Natural killer cell (primary cell): Measurements from ENCODE around the gene MIS18BP1. TPM values are rescaled to one million over a fixed set of nuclear protein-coding genes. Genes with fewer than 3 reads are reported as not detected.

Experiments
- ATAC-seq, 3 donors: fragments of 150-1000 bp in 2 of 3; fragments of 200-7000 bp in 1 of 3; cut with Tn5 transposase; 1 replicate in 1 of 3; 2 replicates in 2 of 3; pipeline ENCODE4 v1.10.0; 2021; ENCODE audit warnings: mild to moderate bottlenecking in 2 of 3, moderate library complexity in 2 of 3
- DNase-seq, 2 donors: peaks; one replicate each; pipeline versions ENCODE4 v3.0.0 to v3.0.0-alpha.2; 2013 to 2021; ENCODE audit warnings: mixed read lengths in 1 of 2
- H3K27ac ChIP-seq: one replicate; pipeline ENCODE4 v1.5.1; 2013; ENCODE audit warnings: mild to moderate bottlenecking, low read length
- H3K27me3 ChIP-seq: one replicate; pipeline ENCODE4 v1.6.1; 2013; ENCODE audit warnings: low read length; ENCODE audit not compliant: control insufficient read depth, insufficient read depth
- H3K36me3 ChIP-seq: one replicate; pipeline ENCODE4 v1.6.1; 2013; ENCODE audit warnings: low read length; ENCODE audit not compliant: control insufficient read depth, insufficient read depth
- H3K4me1 ChIP-seq: one replicate; pipeline ENCODE4 v1.6.1; 2013; ENCODE audit warnings: low read length; ENCODE audit not compliant: control insufficient read depth, insufficient read depth
- H3K4me3 ChIP-seq: one replicate; pipeline ENCODE4 v1.5.1; 2013; ENCODE audit warnings: low read length
- H3K9me3 ChIP-seq: one replicate; pipeline ENCODE4 v1.6.1; 2013; ENCODE audit warnings: low read length; ENCODE audit not compliant: control insufficient read depth, insufficient read depth
- H3K27ac Mint-ChIP-seq, 2 donors: one replicate each; pipeline ENCODE4 v1.8.0; 2022; ENCODE audit warnings: mild to moderate bottlenecking in 2 of 2, mixed read lengths in 2 of 2, moderate library complexity in 1 of 2
- H3K27me3 Mint-ChIP-seq, 2 donors: one replicate each; pipeline ENCODE4 v1.8.0; 2022; ENCODE audit warnings: low read depth in 2 of 2, mixed read lengths in 2 of 2
- H3K36me3 Mint-ChIP-seq: one replicate; pipeline ENCODE4 v1.8.0; 2022; ENCODE audit warnings: mixed read lengths
- H3K4me1 Mint-ChIP-seq, 2 donors: one replicate each; pipeline ENCODE4 v1.8.0; 2022; ENCODE audit warnings: mixed read lengths in 2 of 2
- H3K4me3 Mint-ChIP-seq: one replicate; pipeline ENCODE4 v1.8.0; 2022; ENCODE audit warnings: mild to moderate bottlenecking, moderate library complexity, mixed read lengths
- H3K9me3 Mint-ChIP-seq, 2 donors: one replicate each; pipeline ENCODE4 v1.8.0; 2022; ENCODE audit warnings: mixed read lengths in 2 of 2
- intact Hi-C: fragments of 100-400 bp; cut with micrococcal nuclease; formaldehyde crosslinking; loops from one replicate; pipeline ENCODE4 v1.14.2; 2022
- total RNA-seq, 4 donors: library from RNA; stranded (reverse); fragments of 120-200 nt in 1 of 4; gene quantifications; one replicate each; pipeline versions ENCODE4 v1.2.3 to v1.2.4, GENCODE V29; 2013 to 2022
- TF ChIP-seq, protein P1 (sequence below): fragments of 200-600 bp; IDR thresholded peaks from one replicate; pipeline ENCODE4 v1.8.0; 2022; ENCODE audit warnings: antibody characterized with exemption

Gene MIS18BP1
- total RNA-seq, 3 donors from 2014 or later (not counting 1 experiment from before 2014, with no cell fraction given) = 60.3 to 70.2 (median 66.3) TPM

GRCh38 chr14:45169906-45170305, 83.1 kb downstream of the MIS18BP1 start:
- no peaks in the 10 kb centered on the region for H3K27me3 Mint-ChIP-seq
- H3K27me3 ChIP-seq = no peaks in the 10 kb centered on the region
- H3K36me3 Mint-ChIP-seq = no peaks in the 10 kb centered on the region
- DNase-seq (no peak), ATAC-seq (no peak)
- no peak overlapping the region for H3K27ac Mint-ChIP-seq
- TF ChIP-seq, protein P1, sequence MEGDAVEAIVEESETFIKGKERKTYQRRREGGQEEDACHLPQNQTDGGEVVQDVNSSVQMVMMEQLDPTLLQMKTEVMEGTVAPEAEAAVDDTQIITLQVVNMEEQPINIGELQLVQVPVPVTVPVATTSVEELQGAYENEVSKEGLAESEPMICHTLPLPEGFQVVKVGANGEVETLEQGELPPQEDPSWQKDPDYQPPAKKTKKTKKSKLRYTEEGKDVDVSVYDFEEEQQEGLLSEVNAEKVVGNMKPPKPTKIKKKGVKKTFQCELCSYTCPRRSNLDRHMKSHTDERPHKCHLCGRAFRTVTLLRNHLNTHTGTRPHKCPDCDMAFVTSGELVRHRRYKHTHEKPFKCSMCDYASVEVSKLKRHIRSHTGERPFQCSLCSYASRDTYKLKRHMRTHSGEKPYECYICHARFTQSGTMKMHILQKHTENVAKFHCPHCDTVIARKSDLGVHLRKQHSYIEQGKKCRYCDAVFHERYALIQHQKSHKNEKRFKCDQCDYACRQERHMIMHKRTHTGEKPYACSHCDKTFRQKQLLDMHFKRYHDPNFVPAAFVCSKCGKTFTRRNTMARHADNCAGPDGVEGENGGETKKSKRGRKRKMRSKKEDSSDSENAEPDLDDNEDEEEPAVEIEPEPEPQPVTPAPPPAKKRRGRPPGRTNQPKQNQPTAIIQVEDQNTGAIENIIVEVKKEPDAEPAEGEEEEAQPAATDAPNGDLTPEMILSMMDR = no peak
- intact Hi-C loops = no loop called here
- H3K9me3 ChIP-seq = no peaks in the 10 kb centered on the region
- peaks cover 8% of the 10 kb centered on the region for H3K36me3 ChIP-seq
- H3K4me1 Mint-ChIP-seq = no peaks in the 10 kb centered on the region
- H3K4me3 Mint-ChIP-seq = no peak overlapping the region
- H3K9me3 Mint-ChIP-seq = no peaks in the 10 kb centered on the region
- no peak overlapping the region for H3K4me3 ChIP-seq
- no peaks in the 10 kb centered on the region for H3K4me1 ChIP-seq
- H3K27ac ChIP-seq = no peak overlapping the region

GRCh38 chr14:45156067-45156466, 96.9 kb downstream of the MIS18BP1 start:
- intact Hi-C loops = no loop called here
- H3K27ac Mint-ChIP-seq = no peak overlapping the region
- H3K27ac ChIP-seq = no peak overlapping the region
- H3K27me3 Mint-ChIP-seq = no peaks in the 10 kb centered on the region
- no peaks in the 10 kb centered on the region for H3K36me3 Mint-ChIP-seq
- H3K4me3 ChIP-seq = no peak overlapping the region
- ATAC-seq (no peak), DNase-seq (no peak)
- no peaks in the 10 kb centered on the region for H3K9me3 ChIP-seq
- TF ChIP-seq, protein P1 = no peak
- no peaks in the 10 kb centered on the region for H3K27me3 ChIP-seq
- H3K4me3 Mint-ChIP-seq = no peak overlapping the region
- H3K4me1 Mint-ChIP-seq = no peaks in the 10 kb centered on the region
- peaks cover 2% of the 10 kb centered on the region for H3K36me3 ChIP-seq
- no peaks in the 10 kb centered on the region for H3K9me3 Mint-ChIP-seq
- no peaks in the 10 kb centered on the region for H3K4me1 ChIP-seq

Other genes with a start within 250 kb of the MIS18BP1 start
- 10 to 100 TPM; 49.2 to 61.2 (median 52.5) TPM for gene PRPF39, start 169.1 kb downstream of the MIS18BP1 start, total RNA-seq
- gene FKBP3, start 118.7 kb downstream of the MIS18BP1 start, total RNA-seq = 10 to 100 TPM; 32.2 to 39.7 (median 33.7) TPM
- 10 to 100 TPM in 2 of 3 donors, 1 to 10 TPM in 1; 8.3 to 16.9 (median 13.2) TPM for gene FANCM, start 117.3 kb downstream of the MIS18BP1 start, total RNA-seq